ENCODE results near the gene ELF2. TPM values are rescaled to one million over a fixed set of nuclear protein-coding genes. Genes with fewer than 3 reads are reported as not detected.

The ELF2 gene
- polyA plus RNA-seq, 1 of the 3 experiments (the other 2 are of a cell fraction) = 14.0 TPM

DNA sequence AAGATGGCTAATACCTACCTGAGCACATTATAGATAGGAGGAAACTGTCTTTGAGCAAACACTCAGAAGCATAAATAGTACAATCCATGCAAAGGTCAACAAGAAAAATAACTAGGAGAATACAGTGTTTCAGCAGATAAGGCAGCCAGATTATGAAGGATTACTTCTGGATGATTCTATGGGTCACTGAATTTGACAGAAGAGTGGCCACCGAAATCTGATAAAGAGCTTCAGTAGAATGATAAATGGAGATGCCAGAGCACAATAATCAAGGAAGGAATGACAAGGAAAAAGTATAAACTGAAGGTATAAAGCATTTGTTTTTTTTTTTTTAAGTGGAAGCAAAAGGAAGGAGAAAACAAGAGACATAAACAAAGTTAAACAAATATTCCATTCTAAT, 58.7 kb downstream of the ELF2 start:
- H3K36me3 ChIP-seq (replicated peaks in 1 of 2; ENCODE audit: control insufficient read depth in 1 of 2, insufficient read depth in 2 of 2, low read length in 1 of 2) = peaks cover 12 to 19% of the 10 kb centered on the region in 2 experiments
- H4K20me1 ChIP-seq (ENCODE audit: insufficient read depth) = no peaks in the 10 kb centered on the region
- no peak overlapping the region for H3K4me2 ChIP-seq
- TF ChIP-seq, protein P1, sequence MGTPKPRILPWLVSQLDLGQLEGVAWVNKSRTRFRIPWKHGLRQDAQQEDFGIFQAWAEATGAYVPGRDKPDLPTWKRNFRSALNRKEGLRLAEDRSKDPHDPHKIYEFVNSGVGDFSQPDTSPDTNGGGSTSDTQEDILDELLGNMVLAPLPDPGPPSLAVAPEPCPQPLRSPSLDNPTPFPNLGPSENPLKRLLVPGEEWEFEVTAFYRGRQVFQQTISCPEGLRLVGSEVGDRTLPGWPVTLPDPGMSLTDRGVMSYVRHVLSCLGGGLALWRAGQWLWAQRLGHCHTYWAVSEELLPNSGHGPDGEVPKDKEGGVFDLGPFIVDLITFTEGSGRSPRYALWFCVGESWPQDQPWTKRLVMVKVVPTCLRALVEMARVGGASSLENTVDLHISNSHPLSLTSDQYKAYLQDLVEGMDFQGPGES (IDR thresholded peaks at IDR 0.05; ENCODE audit: low read depth, low read length) = no peak
- TF ChIP-seq USF2 (IDR thresholded peaks at IDR 0.05; ENCODE audit: borderline replicate concordance, low read depth, low read length) (no peak), RXRA (IDR thresholded peaks at IDR 0.05; ENCODE audit: borderline replicate concordance, low read depth) (no peak), TEAD4 (IDR thresholded peaks at IDR 0.05; ENCODE audit: borderline replicate concordance, insufficient read depth) (no peak), SMC3 (IDR thresholded peaks at IDR 0.05; ENCODE audit: low read depth, low read length) (no peak), CHD2 (IDR thresholded peaks at IDR 0.05; ENCODE audit: low read length, partially characterized antibody) (no peak), NRF1 (IDR thresholded peaks at IDR 0.05; ENCODE audit: low read depth, low read length) (no peak), YY1 (IDR thresholded peaks at IDR 0.05; ENCODE audit: low read depth) (no peak), REST (IDR thresholded peaks at IDR 0.05; ENCODE audit: low read depth, low read length) (no peak), ELF1 (IDR thresholded peaks at IDR 0.05) (no peak), RFX5 (IDR thresholded peaks at IDR 0.05; ENCODE audit: low read length) (no peak), RCOR1 (IDR thresholded peaks at IDR 0.05; ENCODE audit: low read length) (no peak), FOSL2 (IDR thresholded peaks at IDR 0.05; ENCODE audit: borderline replicate concordance, low read depth) (no peak), GABPA (IDR thresholded peaks at IDR 0.05; ENCODE audit: low read depth) (no peak), TAF1 (IDR thresholded peaks at IDR 0.05; ENCODE audit: borderline replicate concordance, low read depth, low read length) (no peak)
- WGBS (ENCODE audit: low lambda C conversion rate) = 90% methylated on average over 1 of the region's 1 CpG
- CTCF ChIA-PET = interaction anchor here (1.0 kb wide), 1 partner anchor 49 kb away, joined by 4 read pairs; no protein-coding TSS in a partner anchor
- H3K27ac ChIP-seq (ENCODE audit: low read depth in 2 of 2, low read length in 1 of 2) = no peak overlapping the region
- H3F3A ChIP-seq (replicated peaks; ENCODE audit: insufficient read depth) = no peaks in the 10 kb centered on the region
- DNase-seq = no peak
- H3K9me2 ChIP-seq = no peaks in the 10 kb centered on the region
- no peaks in the 10 kb centered on the region; the same call in 1 of the 2 replicates for H3K79me2 ChIP-seq (ENCODE audit: insufficient read depth)
- no peaks in the 10 kb centered on the region for H3K4me1 ChIP-seq (ENCODE audit: control insufficient read depth in 1 of 2, insufficient read depth in 2 of 2, low read depth in 1 of 2, low read length in 1 of 2)
- H3K4me3 ChIP-seq (ENCODE audit: low read depth in 2 of 2, low read length in 1 of 2) = no peak overlapping the region
- no peaks in the 10 kb centered on the region for H3K27me3 ChIP-seq (ENCODE audit: insufficient read depth)
- no peaks in the 10 kb centered on the region for H3K9me3 ChIP-seq
- no peak overlapping the region for H3K9ac ChIP-seq
- no peak overlapping the region for H2AFZ ChIP-seq (ENCODE audit: low read depth)
- POLR2A ChIA-PET = interaction anchor here (0.7 kb wide), 1 partner anchor 20 kb away, joined by 5 read pairs; no protein-coding TSS in a partner anchor
